ENCODE results near the gene FAM53A. TPM values are rescaled to one million over a fixed set of nuclear protein-coding genes. Genes with fewer than 3 reads are reported as not detected.

Gene FAM53A
- total and polyA plus RNA-seq, 12 donors: 0.44 to 6.2 (median 1.4) TPM

- H3K9me3 ChIP-seq (replicated peaks in 1 of 3): no peaks in the 10 kb centered on the region
- H3K27ac ChIP-seq: no peak overlapping the region
- 60 to 83% (median 70%) methylated on average over 2 to 11 of the region's 11 CpGs for WGBS, 4 donors
- H3K4me3 ChIP-seq: no peak overlapping the region
- DNase-seq: no peak
- intact Hi-C loops (cut with DNase I): no loop called here
- H3K4me1 ChIP-seq (replicated peaks in 1 of 2): no peaks in the 10 kb centered on the region
- no peaks in the 10 kb centered on the region for H3K27me3 ChIP-seq
- no peak for TF ChIP-seq POLR2A (IDR thresholded peaks at IDR 0.05)
- TF ChIP-seq CTCF (IDR thresholded peaks at IDR 0.05): no peak
- no peaks in the 10 kb centered on the region for H3K36me3 ChIP-seq (replicated peaks in 1 of 2)
Measured at GRCh38 chr4:1622238-1622637, 61.9 kb downstream of the FAM53A start.

GRCh38 chr4:1621526-1621925 is 62.6 kb downstream of the FAM53A start:
- no peaks in the 10 kb centered on the region for H3K9me3 ChIP-seq (replicated peaks in 1 of 3)
- no peaks in the 10 kb centered on the region for H3K4me1 ChIP-seq (replicated peaks in 1 of 2)
- 80 to 90% (median 86%) methylated on average over 3 to 10 of the region's 10 CpGs for WGBS, 4 donors
- no peaks in the 10 kb centered on the region for H3K27me3 ChIP-seq
- no peaks in the 10 kb centered on the region for H3K36me3 ChIP-seq (replicated peaks in 1 of 2)
- H3K27ac ChIP-seq: no peak overlapping the region
- DNase-seq: no peak
- no peak overlapping the region for H3K4me3 ChIP-seq
- TF ChIP-seq POLR2A (IDR thresholded peaks at IDR 0.05) (no peak), CTCF (IDR thresholded peaks at IDR 0.05) (no peak)
- intact Hi-C loops (cut with DNase I): no loop called here

- intact Hi-C loops (cut with DNase I): no loop called here
- Histone ChIP-seq H3K4me3 (no peak overlapping the region), H3K36me3 (replicated peaks in 1 of 2) (no peaks in the 10 kb centered on the region), H3K9me3 (replicated peaks in 1 of 3) (no peaks in the 10 kb centered on the region), H3K27ac (no peak overlapping the region), H3K27me3 (no peaks in the 10 kb centered on the region), H3K4me1 (replicated peaks in 1 of 2) (no peaks in the 10 kb centered on the region)
- TF ChIP-seq CTCF (IDR thresholded peaks at IDR 0.05): no peak
- no peak for TF ChIP-seq POLR2A (IDR thresholded peaks at IDR 0.05)
- 86 to 91% (median 89%) methylated on average over 23 to 25 of the region's 25 CpGs for WGBS, 4 donors
- no peak for DNase-seq
Measured at GRCh38 chr4:1619151-1619672, 64.9 kb downstream of the FAM53A start.

- Histone ChIP-seq H3K4me1 (replicated peaks in 1 of 2) (no peaks in the 10 kb centered on the region), H3K27me3 (no peaks in the 10 kb centered on the region), H3K36me3 (replicated peaks in 1 of 2) (no peaks in the 10 kb centered on the region), H3K27ac (no peak overlapping the region), H3K4me3 (no peak overlapping the region), H3K9me3 (replicated peaks in 1 of 3) (no peaks in the 10 kb centered on the region)
- intact Hi-C loops (cut with DNase I): no loop called here
- TF ChIP-seq POLR2A (IDR thresholded peaks at IDR 0.05) (no peak), CTCF (IDR thresholded peaks at IDR 0.05) (no peak)
- DNase-seq: no peak
- WGBS, 4 donors: 90 to 96% (median 92%) methylated on average over 3 to 12 of the region's 12 CpGs
Measured at GRCh38 chr4:1618438-1618837, 65.7 kb downstream of the FAM53A start.
